Measurements from ENCODE around the gene TTLL5.
A peak's percentile ranks its signal among the peaks of the same experiment; 100 is the strongest.

The TTLL5 gene

GRCh38 chr14:75660630-75661498, at the start of gene TTLL5, which contains the start of gene ERG28:
Gene TTLL5, plus strand, starts transcription at chr14:75661246. Its CDS starts 1,904 bp downstream, at chr14:75663150.
Gene ERG28, minus strand, starts transcription at chr14:75660876. Its CDS starts 3,374 bp downstream, at chr14:75657502.
- peak; percentile 97 for DNase-seq (ENCODE audit: low read depth)

GRCh38 chr14:75612157-75612556, 48.9 kb upstream of the TTLL5 start:
- no peak for DNase-seq (ENCODE audit: low read depth)

- no peak for DNase-seq (ENCODE audit: low read depth)
These were observed 46.9 kb upstream of the TTLL5 start for GRCh38 chr14:75614179-75614578.

GRCh38 chr14:75615200-75615599, 45.8 kb upstream of the TTLL5 start:
- DNase-seq (ENCODE audit: low read depth) = no peak

GRCh38 chr14:75619548-75619947, 41.5 kb upstream of the TTLL5 start:
- DNase-seq (ENCODE audit: low read depth) = no peak

- no peak for DNase-seq (ENCODE audit: low read depth)
These were observed 36.0 kb upstream of the TTLL5 start for GRCh38 chr14:75625034-75625433.

GRCh38 chr14:75626396-75626795, 34.6 kb upstream of the TTLL5 start:
- DNase-seq (ENCODE audit: low read depth) = no peak

GRCh38 chr14:75626863-75627262, 34.2 kb upstream of the TTLL5 start:
- no peak for DNase-seq (ENCODE audit: low read depth)

- DNase-seq (ENCODE audit: low read depth) = no peak
These were observed 33.6 kb upstream of the TTLL5 start for GRCh38 chr14:75627406-75627805.

GRCh38 chr14:75628816-75629215, 32.2 kb upstream of the TTLL5 start:
- no peak for DNase-seq (ENCODE audit: low read depth)

GRCh38 chr14:75630695-75631452, 30.2 kb upstream of the TTLL5 start:
- no peak for DNase-seq (ENCODE audit: low read depth)

- no peak for DNase-seq (ENCODE audit: low read depth)
These were observed 29.6 kb upstream of the TTLL5 start for GRCh38 chr14:75631453-75631831.

- DNase-seq (ENCODE audit: low read depth) = no peak
These were observed 26.2 kb upstream of the TTLL5 start for GRCh38 chr14:75634848-75635247.

GRCh38 chr14:75636100-75636692, 24.9 kb upstream of the TTLL5 start:
- peak; percentile 36 for DNase-seq (ENCODE audit: low read depth)

- DNase-seq (ENCODE audit: low read depth) = no peak
These were observed 20.2 kb upstream of the TTLL5 start for GRCh38 chr14:75640876-75641275.

GRCh38 chr14:75643985-75644384, 17.1 kb upstream of the TTLL5 start:
- no peak for DNase-seq (ENCODE audit: low read depth)

GRCh38 chr14:75645056-75645455, 16.0 kb upstream of the TTLL5 start:
- no peak for DNase-seq (ENCODE audit: low read depth)

GRCh38 chr14:75646762-75647161, 14.3 kb upstream of the TTLL5 start:
- no peak for DNase-seq (ENCODE audit: low read depth)

- DNase-seq (ENCODE audit: low read depth) = no peak
These were observed 13.4 kb upstream of the TTLL5 start for GRCh38 chr14:75647640-75648039.

GRCh38 chr14:75648066-75648838, 12.8 kb upstream of the TTLL5 start:
- DNase-seq (ENCODE audit: low read depth) = peak; percentile 89

- no peak for DNase-seq (ENCODE audit: low read depth)
These were observed 11.7 kb upstream of the TTLL5 start for GRCh38 chr14:75649337-75649736.

GRCh38 chr14:75649773-75650172, 11.3 kb upstream of the TTLL5 start:
- DNase-seq (ENCODE audit: low read depth) = no peak

Measured in stromal cell of bone marrow (primary cell).